K562 (cell line): Measurements from ENCODE around the gene ATOSA. TPM values are rescaled to one million over a fixed set of nuclear protein-coding genes. Genes with fewer than 3 reads are reported as not detected.

Experiments
- ATAC-seq: fragments of 200-7000 bp; cut with Tn5 transposase; 3 replicates; pipeline ENCODE4 v1.9.1; 2020; ENCODE audit warnings: moderate library complexity
- BruUV-seq: library from RNA; stranded (reverse); fragments of 400-500 nt; replicated peaks from 2 replicates; lab custom pipeline; 2021; lab: Mats Ljungman, UMichigan
- CTCF ChIA-PET: fragments of 300-600 bp; formaldehyde crosslinking; extraction: SDS; loops from one replicate; lab custom pipeline; 2021; ENCODE audit warnings: low intra/inter-chr PET ratio; lab: Yijun Ruan, JAX
- POLR2A ChIA-PET: fragments of 300-600, 350-650 bp; sonication (Branson Sonifier 250); formaldehyde crosslinking; extraction: SDS; loops from one replicate; lab custom pipeline; 2021; ENCODE audit warnings: antibody characterized with exemption, inconsistent platforms; lab: Yijun Ruan, JAX
- DNase-seq, 4 experiments: peaks; one replicate each; pipeline versions ENCODE4 v3.0.0 to v3.0.0-alpha.2; 2011 to 2018; ENCODE audit warnings: low spot score in 3 of 4, mixed read lengths in 3 of 4; ENCODE audit errors: extremely low read depth in 1 of 4
- FAIRE-seq: peaks from 2 replicates; lab custom pipeline; 2011; peaks lifted over from hg19 to GRCh38; lab: Jason Lieb, UNC
- H2AFZ ChIP-seq: 2 replicates; pipeline ENCODE4 v1.6.0; 2011; ENCODE audit warnings: low read depth, low read length, control low read depth, inconsistent platforms
- H3K27ac ChIP-seq: fragments of 200-600 bp; 3 replicates; pipeline ENCODE4 v1.8.0; 2011; ENCODE audit warnings: low read depth, mild to moderate bottlenecking, control low read depth, inconsistent platforms, low read length, moderate library complexity, mixed read lengths; ENCODE audit errors: extremely low read depth
- H3K27me3 ChIP-seq, 2 experiments: fragments of 300-600 bp in 1 of 2; 2 replicates in 1 of 2; 3 replicates in 1 of 2; pipeline versions ENCODE4 v1.6.0 to v1.8.0; 2011; ENCODE audit warnings: inconsistent platforms in 2 of 2, low read length in 2 of 2, mild to moderate bottlenecking in 1 of 2, mixed read lengths in 1 of 2, moderate library complexity in 1 of 2; ENCODE audit not compliant: control insufficient read depth in 2 of 2, insufficient read depth in 2 of 2
- H3K36me3 ChIP-seq: fragments of 300-600 bp; 3 replicates; pipeline ENCODE4 v1.8.0; 2011; ENCODE audit warnings: mild to moderate bottlenecking, low read length, inconsistent platforms; ENCODE audit not compliant: control insufficient read depth, insufficient read depth
- H3K4me1 ChIP-seq, 2 experiments: fragments of 200-600 bp in 1 of 2; replicated peaks in 1 of 2; 2 replicates in 1 of 2; 3 replicates in 1 of 2; pipeline versions ENCODE4 v1.5.1 to v1.8.0; 2011; ENCODE audit warnings: inconsistent platforms in 2 of 2, low read length in 2 of 2, mild to moderate bottlenecking in 1 of 2, mixed read lengths in 1 of 2, moderate library complexity in 1 of 2; ENCODE audit not compliant: control insufficient read depth in 2 of 2, insufficient read depth in 2 of 2
- H3K4me2 ChIP-seq: 2 replicates; pipeline ENCODE4 v1.6.1; 2011; ENCODE audit warnings: low read length, control low read depth, inconsistent platforms, mixed read lengths; ENCODE audit not compliant: insufficient read depth
- H3K4me3 ChIP-seq: fragments of 200-600 bp; sonication (generic), shearing (Covaris generic); 2 replicates; pipeline ENCODE4 v1.5.1; 2016; ENCODE audit warnings: control low read depth, inconsistent platforms
- H3K79me2 ChIP-seq: fragments of 200-600 bp; 3 replicates; pipeline ENCODE4 v1.8.0; 2011; ENCODE audit warnings: low read length, inconsistent platforms; ENCODE audit not compliant: control insufficient read depth, insufficient read depth
- H3K9ac ChIP-seq, 2 experiments: 2 replicates each; pipeline versions ENCODE4 v1.6.0 to v1.6.1; 2011; ENCODE audit warnings: low read depth in 2 of 2, low read length in 2 of 2, control low read depth in 1 of 2, inconsistent platforms in 1 of 2, mild to moderate bottlenecking in 1 of 2, mixed read lengths in 1 of 2; ENCODE audit not compliant: insufficient read depth in 1 of 2
- H3K9me1 ChIP-seq: one replicate; pipeline ENCODE4 v1.6.0; 2011; ENCODE audit warnings: inconsistent platforms, mild to moderate bottlenecking, low read length, moderate library complexity; ENCODE audit not compliant: control insufficient read depth, insufficient read depth
- H3K9me3 ChIP-seq: replicated peaks from 2 replicates; pipeline ENCODE4 v1.5.1; 2011; ENCODE audit warnings: low read depth, low read length, inconsistent platforms; ENCODE audit not compliant: control insufficient read depth, insufficient read depth
- H4K20me1 ChIP-seq: replicated peaks from 2 replicates; pipeline ENCODE4 v1.6.1; 2011; ENCODE audit warnings: low read length, inconsistent platforms, mixed read lengths; ENCODE audit not compliant: control insufficient read depth, insufficient read depth
- ATF4 ChIP-seq: fragments of 450-650 bp; formaldehyde crosslinking; IDR thresholded peaks from 2 replicates; pipeline ENCODE4 v1.4.0; 2022; ENCODE audit warnings: mild to moderate bottlenecking, moderate library complexity
- HNRNPLL ChIP-seq: fragments of 200-400 bp; formaldehyde crosslinking; IDR thresholded peaks from 2 replicates; pipeline ENCODE4 v1.6.1; 2017; ENCODE audit warnings: low read length, low read depth, mild to moderate bottlenecking; ENCODE audit not compliant: poor library complexity, severe bottlenecking
- ILF3 ChIP-seq: fragments of 450-650 bp; IDR thresholded peaks from 2 replicates; pipeline ENCODE4 v1.6.1; 2018; ENCODE audit warnings: antibody characterized with exemption, mild to moderate bottlenecking, moderate library complexity, borderline replicate concordance
- NCOA4 ChIP-seq: fragments of 450-650 bp; IDR thresholded peaks from 2 replicates; pipeline ENCODE4 v1.6.1; 2018; ENCODE audit warnings: mild to moderate bottlenecking; ENCODE audit not compliant: partially characterized antibody
- PHF21A ChIP-seq: fragments of 450-650 bp; IDR thresholded peaks from 2 replicates; pipeline ENCODE4 v1.6.1; 2017; ENCODE audit warnings: low read depth, borderline replicate concordance
- POLR2B ChIP-seq: fragments of 450-650 bp; IDR thresholded peaks from 2 replicates; pipeline ENCODE4 v1.6.1; 2018; ENCODE audit warnings: low read depth; ENCODE audit not compliant: partially characterized antibody
- RBBP5 ChIP-seq: fragments of 200-600 bp; sonication (generic); IDR thresholded peaks from 2 replicates; pipeline ENCODE4 v1.6.1; 2012; ENCODE audit warnings: borderline replicate concordance, mild to moderate bottlenecking, low read length, control low read depth, inconsistent platforms; ENCODE audit not compliant: insufficient read depth, poor library complexity, severe bottlenecking
- SREBF1 ChIP-seq: fragments of 150-350 bp; IDR thresholded peaks from 2 replicates; pipeline ENCODE4 v1.6.1; 2014; ENCODE audit warnings: antibody characterized with exemption, low read depth, low read length, borderline replicate concordance
- ZNF79 ChIP-seq: fragments of 250-450 bp; sonication (Bioruptor Pico); IDR thresholded peaks from 2 replicates; pipeline ENCODE4 v1.4.0; 2020; ENCODE audit warnings: low read depth, mild to moderate bottlenecking, moderate library complexity
- WGBS: fragments of 100-300 bp; shearing (Covaris generic); methylation state at CpG from one replicate; pipeline ENCODE4 v1.1.6; 2016; ENCODE audit warnings: low coverage, mixed read lengths; ENCODE audit not compliant: insufficient coverage; ENCODE audit errors: missing lambda C conversion rate; 5-methylcytosine and 5-hydroxymethylcytosine counted together
- in situ Hi-C: fragments of 300-500 bp; cut with MboI; formaldehyde crosslinking; loops from 4 replicates; pipeline ENCODE4 v1.15.0; 2018; ENCODE audit warnings: inconsistent platforms, mixed read lengths
- intact Hi-C: fragments of 100-400 bp; cut with micrococcal nuclease; formaldehyde crosslinking; loops from 2 replicates; pipeline ENCODE4 v1.14.2; 2022
- polyA plus RNA-seq, 8 experiments: library from polyadenylated mRNA; depleted of rRNA in 4 of 8; stranded (reverse) in 5 of 8; unstranded in 3 of 8; fragments of >200 nt; fragmentation: Nextera tagmentation in 2 of 8; fragmentation: Illumina TruSeq in 1 of 8; extraction: Ambion mirVana in 2 of 8; extraction: Trizol in 1 of 8; gene quantifications; 2 replicates each; pipeline versions ENCODE4 v1.2.1 to v1.2.3, GENCODE V29; 2011 to 2014; ENCODE audit warnings: inconsistent platforms in 1 of 8, missing spikeins in 1 of 8
- total RNA-seq, 7 experiments: library from RNA; depleted of rRNA in 6 of 7; stranded (reverse); fragments of >200 nt in 6 of 7; fragmentation: Illumina TruSeq in 2 of 7; extraction: Trizol in 2 of 7; gene quantifications; 2 replicates each; pipeline versions ENCODE4 v1.2.1 to v1.2.3, GENCODE V29; 2011 to 2021; ENCODE audit warnings: low replicate concordance in 1 of 7

Gene ATOSA
- total and polyA plus RNA-seq, 9 of the 15 experiments (the other 6 are each of a cell fraction or from before 2014, with no cell fraction given), result 2.0 to 6.1 (median 3.9) TPM

- no peak for TF ChIP-seq PHF21A
- TF ChIP-seq, all 486 proteins: peak for 0
Measured at GRCh38 chr15:52699457-52699856, 20.3 kb upstream of the ATOSA start (continued).

GRCh38 chr15:52698514-52698913, 19.3 kb upstream of the ATOSA start:
- 0% methylated on average over 1 of the region's 1 CpG for WGBS
- Histone ChIP-seq H3K9me3 (no peaks in the 10 kb centered on the region), H3K9ac (no peak overlapping the region), H3K27ac (no peak overlapping the region), H3K79me2 (no peaks in the 10 kb centered on the region), H3K4me2 (no peak overlapping the region), H3K36me3 (no peaks in the 10 kb centered on the region), H3K4me3 (no peak overlapping the region), H3K27me3 (peaks cover 10 to 16% of the 10 kb centered on the region in 2 experiments; a peak in 3 of 5 replicates), H2AFZ (no peak overlapping the region), H3K9me1 (no peaks in the 10 kb centered on the region), H3K4me1 (no peaks in the 10 kb centered on the region), H4K20me1 (no peaks in the 10 kb centered on the region)
- DNase-seq (no peak), ATAC-seq (no peak), FAIRE-seq (no peak)
- CTCF ChIA-PET, result no interaction called here
- TF ChIP-seq POLR2B (no peak), HNRNPLL (no peak), ATF4 (CRISPR knock-in tag) (no peak), SREBF1 (no peak), ILF3 (no peak), ZNF79 (no peak), RBBP5 (no peak), NCOA4 (no peak)
- no TSS peak for BruUV-seq
- in situ Hi-C loops, result no loop called here
- POLR2A ChIA-PET, result no interaction called here
- intact Hi-C loops, result no loop called here
